ENCODE results near the gene RNF215.

Gene RNF215

DNA sequence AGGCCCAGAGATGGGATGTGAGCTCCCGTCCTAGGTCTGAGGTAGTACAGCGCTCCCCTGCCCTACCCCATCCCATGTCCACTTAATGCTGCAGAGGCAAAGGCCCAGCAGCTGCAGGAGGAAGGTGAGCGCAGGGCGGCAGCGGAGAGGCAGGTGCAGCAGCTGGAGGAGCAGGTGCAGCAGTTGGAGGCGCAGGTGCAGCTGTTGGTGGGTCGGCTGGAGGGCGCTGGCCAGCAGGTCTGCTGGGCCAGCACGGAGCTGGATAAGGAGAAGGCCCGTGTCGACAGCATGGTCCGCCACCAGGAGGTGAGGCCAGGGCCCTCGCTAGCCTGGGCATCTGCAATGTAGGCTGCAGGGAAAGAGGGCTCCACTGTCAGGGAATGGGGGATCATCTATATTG is 15.2 kb downstream of the RNF215 start:
- Histone ChIP-seq H4K8ac (ENCODE audit: low read depth, low read length) (no peak overlapping the region), H2BK5ac (ENCODE audit: low read depth, low read length, poor library complexity) (no peak overlapping the region), H3K79me1 (ENCODE audit: low read length) (no peaks in the 10 kb centered on the region), H3K9ac (ENCODE audit: low read length) (no peak overlapping the region), H3K36me3 (ENCODE audit: control insufficient read depth in 1 of 2, insufficient read depth in 2 of 2, low read length in 2 of 2) (peaks cover 7 to 8% of the 10 kb centered on the region in 2 experiments), H3K27me3 (ENCODE audit: insufficient read depth, low read length) (no peaks in the 10 kb centered on the region), H3K4me3 (ENCODE audit: low read depth, low read length) (no peak overlapping the region), H3K9me3 (ENCODE audit: insufficient read depth, low read depth, low read length) (no peaks in the 10 kb centered on the region), H3K79me2 (ENCODE audit: control insufficient read depth, insufficient read depth, low read length, poor library complexity) (no peaks in the 10 kb centered on the region), H3K18ac (ENCODE audit: low read length) (no peak overlapping the region), H3K4me1 (ENCODE audit: control insufficient read depth in 1 of 2, insufficient read depth in 2 of 2, low read length in 2 of 2) (peaks cover 3 to 6% of the 10 kb centered on the region in 2 experiments), H3K4me2 (ENCODE audit: low read length) (no peak overlapping the region), H2BK12ac (ENCODE audit: low read length) (no peak overlapping the region), H3K23ac (ENCODE audit: low read length) (no peak overlapping the region), H4K12ac (ENCODE audit: low read depth, low read length) (no peak overlapping the region), H2AK5ac (ENCODE audit: low read length) (no peak overlapping the region), H2AFZ (ENCODE audit: insufficient read depth, low read length, poor library complexity) (no peak overlapping the region), H3K4ac (ENCODE audit: low read depth, low read length) (no peak overlapping the region), H3K14ac (ENCODE audit: low read length) (no peak overlapping the region), H4K91ac (ENCODE audit: low read depth, low read length) (no peak overlapping the region), H3K27ac (ENCODE audit: low read depth, low read length) (no peak overlapping the region), H2BK120ac (ENCODE audit: insufficient read depth, low read length, poor library complexity) (no peak overlapping the region)
- DNase-seq = no peak
- no CpG with 5 or more reads among the region's 13 CpGs for WGBS (ENCODE audit: extremely low coverage, insufficient coverage, insufficient read length)

DNA sequence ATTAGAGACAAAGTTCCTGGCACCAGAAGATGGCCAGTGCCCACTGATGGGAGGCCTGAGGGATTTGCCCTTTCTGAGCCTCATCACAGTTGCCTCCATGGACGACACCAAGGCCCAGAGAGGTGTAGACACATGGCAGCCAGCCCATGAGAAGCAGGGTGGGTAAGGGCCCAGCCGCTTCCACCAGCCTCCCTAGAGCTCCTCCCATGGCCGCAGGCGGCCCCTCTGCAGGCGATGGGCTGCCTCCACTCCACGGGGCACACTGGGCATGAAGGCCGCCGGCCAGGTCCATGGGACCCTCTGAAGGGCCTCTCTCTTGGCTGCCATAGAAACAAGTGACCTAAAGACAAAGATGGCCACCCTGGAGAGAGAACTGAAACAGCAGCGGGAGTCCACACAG is 15.9 kb downstream of the RNF215 start:
- H3K36me3 ChIP-seq (ENCODE audit: control insufficient read depth in 1 of 2, insufficient read depth in 2 of 2, low read length in 2 of 2) = peaks cover 2 to 4% of the 10 kb centered on the region in 2 experiments

DNA sequence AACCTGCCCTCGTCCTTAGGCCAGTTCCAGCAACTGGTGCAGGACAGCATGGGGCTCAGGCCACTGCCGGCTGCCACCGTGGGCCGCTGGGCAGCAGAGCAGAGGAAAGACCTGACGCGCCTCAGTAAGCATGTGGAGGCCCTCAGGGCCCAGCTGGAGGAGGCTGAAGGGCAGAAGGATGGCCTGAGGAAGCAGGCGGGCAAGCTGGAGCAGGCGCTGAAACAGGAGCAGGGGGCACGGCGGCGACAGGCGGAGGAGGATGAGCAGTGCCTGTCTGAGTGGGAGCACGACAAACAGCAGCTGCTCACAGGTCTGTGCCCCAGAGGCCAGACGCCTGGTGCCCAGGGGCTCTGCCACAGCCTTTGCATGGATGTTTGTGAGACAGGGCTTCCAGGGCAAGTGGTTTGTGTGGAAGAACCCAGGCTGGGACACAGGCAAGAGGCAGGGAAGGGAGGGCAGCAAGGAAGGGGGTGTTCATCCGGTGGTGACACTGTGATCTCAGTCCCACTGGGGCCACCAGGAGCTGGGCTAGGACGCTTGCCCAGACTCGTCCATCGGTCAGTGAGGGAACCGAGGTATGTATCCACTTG is 16.5 kb downstream of the RNF215 start:
- no peak overlapping the region for H3K27ac ChIP-seq (ENCODE audit: low read depth, low read length)
- peak in 1 of 2 donors; percentile 20 for DNase-seq

More for the DNA sequence above, 15.9 kb downstream of the RNF215 start:
- no peak overlapping the region for H3K23ac ChIP-seq (ENCODE audit: low read length)
- peaks cover 3 to 6% of the 10 kb centered on the region in 2 experiments for H3K4me1 ChIP-seq (ENCODE audit: control insufficient read depth in 1 of 2, insufficient read depth in 2 of 2, low read length in 2 of 2)
- H2BK12ac ChIP-seq (ENCODE audit: low read length) = no peak overlapping the region
- H2BK5ac ChIP-seq (ENCODE audit: low read depth, low read length, poor library complexity) = no peak overlapping the region
- no peaks in the 10 kb centered on the region for H3K79me2 ChIP-seq (ENCODE audit: control insufficient read depth, insufficient read depth, low read length, poor library complexity)
- no peak overlapping the region for H3K27ac ChIP-seq (ENCODE audit: low read depth, low read length)
- H4K12ac ChIP-seq (ENCODE audit: low read depth, low read length) = no peak overlapping the region
- no peaks in the 10 kb centered on the region for H3K79me1 ChIP-seq (ENCODE audit: low read length)
- H3K9me3 ChIP-seq (ENCODE audit: insufficient read depth, low read depth, low read length) = no peaks in the 10 kb centered on the region
- no peak overlapping the region for H3K18ac ChIP-seq (ENCODE audit: low read length)
- no peak overlapping the region for H2AK5ac ChIP-seq (ENCODE audit: low read length)
- H3K4ac ChIP-seq (ENCODE audit: low read depth, low read length) = no peak overlapping the region
- no peak overlapping the region for H3K4me3 ChIP-seq (ENCODE audit: low read depth, low read length)
- H4K91ac ChIP-seq (ENCODE audit: low read depth, low read length) = no peak overlapping the region
- no peak overlapping the region for H3K9ac ChIP-seq (ENCODE audit: low read length)
- H3K14ac ChIP-seq (ENCODE audit: low read length) = no peak overlapping the region
- no peaks in the 10 kb centered on the region for H3K27me3 ChIP-seq (ENCODE audit: insufficient read depth, low read length)
- H3K4me2 ChIP-seq (ENCODE audit: low read length) = no peak overlapping the region
- H2BK120ac ChIP-seq (ENCODE audit: insufficient read depth, low read length, poor library complexity) = no peak overlapping the region
- WGBS (ENCODE audit: extremely low coverage, insufficient coverage, insufficient read length) = no CpG with 5 or more reads among the region's 9 CpGs
- H4K8ac ChIP-seq (ENCODE audit: low read depth, low read length) = no peak overlapping the region
- no peak for DNase-seq
- no peak overlapping the region for H2AFZ ChIP-seq (ENCODE audit: insufficient read depth, low read length, poor library complexity)

DNA sequence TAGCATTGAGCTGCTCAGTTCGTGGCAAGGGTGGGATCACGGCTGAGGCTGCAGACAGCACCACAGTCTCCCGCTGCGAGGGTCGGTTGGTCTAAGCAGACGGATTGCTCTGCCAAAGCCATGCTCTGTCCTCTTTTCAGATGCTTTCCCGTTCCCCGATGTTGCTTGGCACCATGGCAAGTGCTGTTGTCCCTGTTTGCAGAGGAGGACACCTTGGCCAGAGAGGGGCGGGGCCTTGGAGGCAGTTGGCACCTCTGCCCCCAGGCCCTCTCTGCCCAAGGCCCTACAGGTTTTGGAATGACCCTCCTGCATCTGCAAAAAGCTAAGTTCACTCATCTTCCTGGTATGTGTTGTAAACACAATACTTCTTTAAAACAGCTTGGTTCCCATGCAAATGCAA is 18.8 kb downstream of the RNF215 start:
- no CpG with 5 or more reads among the region's 9 CpGs for WGBS (ENCODE audit: extremely low coverage, insufficient coverage, insufficient read length)

More for the DNA sequence above, 16.5 kb downstream of the RNF215 start:
- peaks cover 6 to 8% of the 10 kb centered on the region in 2 experiments for H3K36me3 ChIP-seq (ENCODE audit: control insufficient read depth in 1 of 2, insufficient read depth in 2 of 2, low read length in 2 of 2)
- H3K27me3 ChIP-seq (ENCODE audit: insufficient read depth, low read length) = no peaks in the 10 kb centered on the region
- no peak overlapping the region for H3K4me2 ChIP-seq (ENCODE audit: low read length)
- no peak overlapping the region for H3K23ac ChIP-seq (ENCODE audit: low read length)
- H2AFZ ChIP-seq (ENCODE audit: insufficient read depth, low read length, poor library complexity) = no peak overlapping the region
- H3K79me1 ChIP-seq (ENCODE audit: low read length) = no peaks in the 10 kb centered on the region
- H3K4me3 ChIP-seq (ENCODE audit: low read depth, low read length) = no peak overlapping the region
- H2BK5ac ChIP-seq (ENCODE audit: low read depth, low read length, poor library complexity) = no peak overlapping the region
- no peak overlapping the region for H2BK12ac ChIP-seq (ENCODE audit: low read length)
- H3K18ac ChIP-seq (ENCODE audit: low read length) = no peak overlapping the region
- H3K9ac ChIP-seq (ENCODE audit: low read length) = no peak overlapping the region
- WGBS (ENCODE audit: extremely low coverage, insufficient coverage, insufficient read length) = no CpG with 5 or more reads among the region's 19 CpGs
- H4K12ac ChIP-seq (ENCODE audit: low read depth, low read length) = no peak overlapping the region
- H4K91ac ChIP-seq (ENCODE audit: low read depth, low read length) = no peak overlapping the region
- H2BK120ac ChIP-seq (ENCODE audit: insufficient read depth, low read length, poor library complexity) = no peak overlapping the region
- no peaks in the 10 kb centered on the region for H3K9me3 ChIP-seq (ENCODE audit: insufficient read depth, low read depth, low read length)
- H3K4me1 ChIP-seq (ENCODE audit: control insufficient read depth in 1 of 2, insufficient read depth in 2 of 2, low read length in 2 of 2) = peaks cover 3 to 6% of the 10 kb centered on the region in 2 experiments
- no peaks in the 10 kb centered on the region for H3K79me2 ChIP-seq (ENCODE audit: control insufficient read depth, insufficient read depth, low read length, poor library complexity)
- H2AK5ac ChIP-seq (ENCODE audit: low read length) = no peak overlapping the region
- H4K8ac ChIP-seq (ENCODE audit: low read depth, low read length) = no peak overlapping the region
- H3K14ac ChIP-seq (ENCODE audit: low read length) = no peak overlapping the region
- H3K4ac ChIP-seq (ENCODE audit: low read depth, low read length) = no peak overlapping the region

More for the DNA sequence above, 18.8 kb downstream of the RNF215 start:
- H3K79me2 ChIP-seq (ENCODE audit: control insufficient read depth, insufficient read depth, low read length, poor library complexity) = no peaks in the 10 kb centered on the region
- no peak overlapping the region for H2BK5ac ChIP-seq (ENCODE audit: low read depth, low read length, poor library complexity)
- no peak overlapping the region for H3K18ac ChIP-seq (ENCODE audit: low read length)
- no peak overlapping the region for H4K12ac ChIP-seq (ENCODE audit: low read depth, low read length)
- H3K9ac ChIP-seq (ENCODE audit: low read length) = no peak overlapping the region
- H3K23ac ChIP-seq (ENCODE audit: low read length) = no peak overlapping the region
- no peak overlapping the region for H2BK120ac ChIP-seq (ENCODE audit: insufficient read depth, low read length, poor library complexity)
- no peak overlapping the region for H3K4ac ChIP-seq (ENCODE audit: low read depth, low read length)
- no peak overlapping the region for H3K27ac ChIP-seq (ENCODE audit: low read depth, low read length)
- H3K4me3 ChIP-seq (ENCODE audit: low read depth, low read length) = no peak overlapping the region
- no peak overlapping the region for H4K91ac ChIP-seq (ENCODE audit: low read depth, low read length)
- no peaks in the 10 kb centered on the region for H3K79me1 ChIP-seq (ENCODE audit: low read length)
- no peak for DNase-seq
- no peak overlapping the region for H2AK5ac ChIP-seq (ENCODE audit: low read length)
- no peak overlapping the region for H3K14ac ChIP-seq (ENCODE audit: low read length)
- H3K4me2 ChIP-seq (ENCODE audit: low read length) = no peak overlapping the region
- H3K27me3 ChIP-seq (ENCODE audit: insufficient read depth, low read length) = no peaks in the 10 kb centered on the region
- H3K36me3 ChIP-seq (ENCODE audit: control insufficient read depth in 1 of 2, insufficient read depth in 2 of 2, low read length in 2 of 2) = peaks cover 5 to 7% of the 10 kb centered on the region in 2 experiments
- no peaks in the 10 kb centered on the region for H3K9me3 ChIP-seq (ENCODE audit: insufficient read depth, low read depth, low read length)
- no peak overlapping the region for H2BK12ac ChIP-seq (ENCODE audit: low read length)
- peaks cover 3 to 6% of the 10 kb centered on the region in 2 experiments for H3K4me1 ChIP-seq (ENCODE audit: control insufficient read depth in 1 of 2, insufficient read depth in 2 of 2, low read length in 2 of 2)
- no peak overlapping the region for H2AFZ ChIP-seq (ENCODE audit: insufficient read depth, low read length, poor library complexity)
- H4K8ac ChIP-seq (ENCODE audit: low read depth, low read length) = no peak overlapping the region

All from trophoblast cell (in vitro differentiated cells and primary cell).